Measurements from ENCODE around the gene CHD5. TPM values are rescaled to one million over a fixed set of nuclear protein-coding genes. Genes with fewer than 3 reads are reported as not detected.

The CHD5 gene
- polyA plus RNA-seq, 3 donors from 2014 or later: 0.12 TPM; not detected in 2

GRCh38 chr1:6151291-6151822 lies 28.8 kb downstream of the CHD5 start:
- peaks cover 0 to 1% (median 0%) of the 10 kb centered on the region in 6 donors for H3K9me3 Mint-ChIP-seq
- H3K36me3 Mint-ChIP-seq: no peaks in the 10 kb centered on the region
- H3K27me3 Mint-ChIP-seq (ENCODE audit: low read depth in 3 of 3): peaks cover 0 to 5% (median 0%) of the 10 kb centered on the region in 3 donors
- H3K4me3 Mint-ChIP-seq: no peak overlapping the region
- peaks cover 14 to 44% of the 10 kb centered on the region in 2 donors for H3K4me1 Mint-ChIP-seq
- no peak overlapping the region for H3K27ac Mint-ChIP-seq
- no peak for DNase-seq

- Mint-ChIP-seq H3K4me3 (no peak overlapping the region), H3K4me1 (peaks cover 10 to 35% of the 10 kb centered on the region in 2 donors), H3K27me3 (ENCODE audit: low read depth in 3 of 3) (peaks cover 0 to 5% (median 2%) of the 10 kb centered on the region in 3 donors), H3K9me3 (no peaks in the 10 kb centered on the region), H3K27ac (no peak overlapping the region), H3K36me3 (no peaks in the 10 kb centered on the region)
- no peak for DNase-seq
These were observed 29.8 kb downstream of the CHD5 start for GRCh38 chr1:6150006-6150938.

GRCh38 chr1:6149597-6149996 lies 30.5 kb downstream of the CHD5 start:
- DNase-seq: no peak
- Mint-ChIP-seq H3K27ac (no peak overlapping the region), H3K27me3 (ENCODE audit: low read depth in 3 of 3) (peaks cover 0 to 5% (median 2%) of the 10 kb centered on the region in 3 donors), H3K4me1 (peaks cover 4 to 28% of the 10 kb centered on the region in 2 donors), H3K36me3 (no peaks in the 10 kb centered on the region), H3K4me3 (no peak overlapping the region), H3K9me3 (no peaks in the 10 kb centered on the region)

- Mint-ChIP-seq H3K36me3 (no peaks in the 10 kb centered on the region), H3K9me3 (no peaks in the 10 kb centered on the region), H3K27ac (peak overlapping the region in 1 of 6 donors; percentile 21), H3K4me1 (peaks cover 4 to 25% of the 10 kb centered on the region in 2 donors), H3K4me3 (peak overlapping the region in 4 of 5 donors; percentile 59 to 87 (median 77)), H3K27me3 (ENCODE audit: low read depth in 3 of 3) (peaks cover 0 to 5% (median 2%) of the 10 kb centered on the region in 3 donors)
- peak; percentile 43 to 61 (median 45) for DNase-seq
These were observed 31.5 kb downstream of the CHD5 start for GRCh38 chr1:6148497-6149241.

GRCh38 chr1:6145864-6146410 lies 34.2 kb downstream of the CHD5 start:
- no peak overlapping the region for H3K27ac Mint-ChIP-seq
- H3K4me1 Mint-ChIP-seq: peaks cover 4 to 17% of the 10 kb centered on the region in 2 donors
- no peak for DNase-seq
- H3K27me3 Mint-ChIP-seq (ENCODE audit: low read depth in 3 of 3): peaks cover 0 to 8% (median 2%) of the 10 kb centered on the region in 3 donors
- no peaks in the 10 kb centered on the region for H3K9me3 Mint-ChIP-seq
- no peak overlapping the region for H3K4me3 Mint-ChIP-seq
- no peaks in the 10 kb centered on the region for H3K36me3 Mint-ChIP-seq

GRCh38 chr1:6145396-6145750 lies 34.7 kb downstream of the CHD5 start:
- Mint-ChIP-seq H3K27me3 (ENCODE audit: low read depth in 3 of 3) (peaks cover 0 to 8% (median 2%) of the 10 kb centered on the region in 3 donors), H3K4me1 (peaks cover 4 to 17% of the 10 kb centered on the region in 2 donors), H3K36me3 (no peaks in the 10 kb centered on the region), H3K9me3 (no peaks in the 10 kb centered on the region), H3K4me3 (no peak overlapping the region), H3K27ac (no peak overlapping the region)
- no peak for DNase-seq

GRCh38 chr1:6144647-6145395 lies 35.3 kb downstream of the CHD5 start:
- Mint-ChIP-seq H3K36me3 (no peaks in the 10 kb centered on the region), H3K4me1 (peaks cover 4 to 17% of the 10 kb centered on the region in 2 donors), H3K27me3 (ENCODE audit: low read depth in 3 of 3) (peaks cover 0 to 8% (median 2%) of the 10 kb centered on the region in 3 donors), H3K27ac (no peak overlapping the region), H3K9me3 (no peaks in the 10 kb centered on the region), H3K4me3 (no peak overlapping the region)
- no peak for DNase-seq

GRCh38 chr1:6144175-6144574 lies 35.9 kb downstream of the CHD5 start:
- H3K27ac Mint-ChIP-seq: no peak overlapping the region
- H3K4me1 Mint-ChIP-seq: peaks cover 4 to 17% of the 10 kb centered on the region in 2 donors
- no peak overlapping the region for H3K4me3 Mint-ChIP-seq
- peaks cover 0 to 8% (median 2%) of the 10 kb centered on the region in 3 donors for H3K27me3 Mint-ChIP-seq (ENCODE audit: low read depth in 3 of 3)
- DNase-seq: no peak
- no peaks in the 10 kb centered on the region for H3K9me3 Mint-ChIP-seq
- H3K36me3 Mint-ChIP-seq: no peaks in the 10 kb centered on the region

- Mint-ChIP-seq H3K4me3 (no peak overlapping the region), H3K9me3 (no peaks in the 10 kb centered on the region), H3K4me1 (peaks cover 2 to 14% of the 10 kb centered on the region in 2 donors), H3K27me3 (ENCODE audit: low read depth in 3 of 3) (peaks cover 1 to 8% (median 2%) of the 10 kb centered on the region in 3 donors), H3K36me3 (no peaks in the 10 kb centered on the region), H3K27ac (no peak overlapping the region)
- no peak for DNase-seq
These were observed 36.7 kb downstream of the CHD5 start for GRCh38 chr1:6143395-6143794.

- Mint-ChIP-seq H3K9me3 (no peaks in the 10 kb centered on the region), H3K4me3 (no peak overlapping the region), H3K27ac (peak overlapping the region in 1 of 6 donors; percentile 6), H3K36me3 (no peaks in the 10 kb centered on the region), H3K27me3 (ENCODE audit: low read depth in 3 of 3) (peaks cover 1 to 6% (median 2%) of the 10 kb centered on the region in 3 donors), H3K4me1 (peaks cover 0 to 8% of the 10 kb centered on the region in 2 donors)
- DNase-seq: no peak
These were observed 37.4 kb downstream of the CHD5 start for GRCh38 chr1:6142734-6143133.

- Mint-ChIP-seq H3K27ac (no peak overlapping the region), H3K27me3 (ENCODE audit: low read depth in 3 of 3) (peaks cover 1 to 4% (median 2%) of the 10 kb centered on the region in 3 donors), H3K36me3 (no peaks in the 10 kb centered on the region), H3K9me3 (no peaks in the 10 kb centered on the region), H3K4me1 (peaks cover 0 to 2% of the 10 kb centered on the region in 2 donors), H3K4me3 (no peak overlapping the region)
- DNase-seq: no peak
These were observed 38.0 kb downstream of the CHD5 start for GRCh38 chr1:6142036-6142621.

GRCh38 chr1:6141592-6141991 lies 38.5 kb downstream of the CHD5 start:
- no peaks in the 10 kb centered on the region for H3K9me3 Mint-ChIP-seq
- no peaks in the 10 kb centered on the region for H3K36me3 Mint-ChIP-seq
- H3K27ac Mint-ChIP-seq: no peak overlapping the region
- no peaks in the 10 kb centered on the region for H3K4me1 Mint-ChIP-seq
- peaks cover 1 to 4% (median 2%) of the 10 kb centered on the region in 3 donors for H3K27me3 Mint-ChIP-seq (ENCODE audit: low read depth in 3 of 3)
- no peak for DNase-seq
- H3K4me3 Mint-ChIP-seq: no peak overlapping the region

GRCh38 chr1:6140413-6140812 lies 39.7 kb downstream of the CHD5 start:
- Mint-ChIP-seq H3K4me1 (no peaks in the 10 kb centered on the region), H3K27me3 (ENCODE audit: low read depth in 3 of 3) (peaks cover 0 to 4% (median 1%) of the 10 kb centered on the region in 3 donors), H3K4me3 (no peak overlapping the region), H3K27ac (no peak overlapping the region), H3K36me3 (no peaks in the 10 kb centered on the region), H3K9me3 (no peaks in the 10 kb centered on the region)
- DNase-seq: no peak

Data from immature natural killer cell (primary cell).